K562 (cell line): ENCODE measurements around the gene CLIC5. TPM values are rescaled to one million over a fixed set of nuclear protein-coding genes. Genes with fewer than 3 reads are reported as not detected.

Experiments
- ATAC-seq: fragments of 200-7000 bp; cut with Tn5 transposase; 3 replicates; pipeline ENCODE4 v1.9.1; 2020; ENCODE audit warnings: moderate library complexity
- BruUV-seq: library from RNA; stranded (reverse); fragments of 400-500 nt; replicated peaks from 2 replicates; lab custom pipeline; 2021; lab: Mats Ljungman, UMichigan
- CTCF ChIA-PET: fragments of 300-600 bp; formaldehyde crosslinking; extraction: SDS; loops from one replicate; lab custom pipeline; 2021; ENCODE audit warnings: low intra/inter-chr PET ratio; lab: Yijun Ruan, JAX
- POLR2A ChIA-PET: fragments of 300-600, 350-650 bp; sonication (Branson Sonifier 250); formaldehyde crosslinking; extraction: SDS; loops from one replicate; lab custom pipeline; 2021; ENCODE audit warnings: antibody characterized with exemption, inconsistent platforms; lab: Yijun Ruan, JAX
- DNase-seq, 4 experiments: peaks; one replicate each; pipeline versions ENCODE4 v3.0.0 to v3.0.0-alpha.2; 2011 to 2018; ENCODE audit warnings: low spot score in 3 of 4, mixed read lengths in 3 of 4; ENCODE audit errors: extremely low read depth in 1 of 4
- FAIRE-seq: peaks from 2 replicates; lab custom pipeline; 2011; peaks lifted over from hg19 to GRCh38; lab: Jason Lieb, UNC
- H2AFZ ChIP-seq: 2 replicates; pipeline ENCODE4 v1.6.0; 2011; ENCODE audit warnings: low read depth, low read length, control low read depth, inconsistent platforms
- H3K27ac ChIP-seq: fragments of 200-600 bp; 3 replicates; pipeline ENCODE4 v1.8.0; 2011; ENCODE audit warnings: low read depth, mild to moderate bottlenecking, control low read depth, inconsistent platforms, low read length, moderate library complexity, mixed read lengths; ENCODE audit errors: extremely low read depth
- H3K27me3 ChIP-seq, 2 experiments: fragments of 300-600 bp in 1 of 2; 2 replicates in 1 of 2; 3 replicates in 1 of 2; pipeline versions ENCODE4 v1.6.0 to v1.8.0; 2011; ENCODE audit warnings: inconsistent platforms in 2 of 2, low read length in 2 of 2, mild to moderate bottlenecking in 1 of 2, mixed read lengths in 1 of 2, moderate library complexity in 1 of 2; ENCODE audit not compliant: control insufficient read depth in 2 of 2, insufficient read depth in 2 of 2
- H3K36me3 ChIP-seq: fragments of 300-600 bp; 3 replicates; pipeline ENCODE4 v1.8.0; 2011; ENCODE audit warnings: mild to moderate bottlenecking, low read length, inconsistent platforms; ENCODE audit not compliant: control insufficient read depth, insufficient read depth
- H3K4me1 ChIP-seq, 2 experiments: fragments of 200-600 bp in 1 of 2; replicated peaks in 1 of 2; 2 replicates in 1 of 2; 3 replicates in 1 of 2; pipeline versions ENCODE4 v1.5.1 to v1.8.0; 2011; ENCODE audit warnings: inconsistent platforms in 2 of 2, low read length in 2 of 2, mild to moderate bottlenecking in 1 of 2, mixed read lengths in 1 of 2, moderate library complexity in 1 of 2; ENCODE audit not compliant: control insufficient read depth in 2 of 2, insufficient read depth in 2 of 2
- H3K4me2 ChIP-seq: 2 replicates; pipeline ENCODE4 v1.6.1; 2011; ENCODE audit warnings: low read length, control low read depth, inconsistent platforms, mixed read lengths; ENCODE audit not compliant: insufficient read depth
- H3K4me3 ChIP-seq: fragments of 200-600 bp; sonication (generic), shearing (Covaris generic); 2 replicates; pipeline ENCODE4 v1.5.1; 2016; ENCODE audit warnings: control low read depth, inconsistent platforms
- H3K79me2 ChIP-seq: fragments of 200-600 bp; 3 replicates; pipeline ENCODE4 v1.8.0; 2011; ENCODE audit warnings: low read length, inconsistent platforms; ENCODE audit not compliant: control insufficient read depth, insufficient read depth
- H3K9ac ChIP-seq, 2 experiments: 2 replicates each; pipeline versions ENCODE4 v1.6.0 to v1.6.1; 2011; ENCODE audit warnings: low read depth in 2 of 2, low read length in 2 of 2, control low read depth in 1 of 2, inconsistent platforms in 1 of 2, mild to moderate bottlenecking in 1 of 2, mixed read lengths in 1 of 2; ENCODE audit not compliant: insufficient read depth in 1 of 2
- H3K9me1 ChIP-seq: one replicate; pipeline ENCODE4 v1.6.0; 2011; ENCODE audit warnings: inconsistent platforms, mild to moderate bottlenecking, low read length, moderate library complexity; ENCODE audit not compliant: control insufficient read depth, insufficient read depth
- H3K9me3 ChIP-seq: replicated peaks from 2 replicates; pipeline ENCODE4 v1.5.1; 2011; ENCODE audit warnings: low read depth, low read length, inconsistent platforms; ENCODE audit not compliant: control insufficient read depth, insufficient read depth
- H4K20me1 ChIP-seq: replicated peaks from 2 replicates; pipeline ENCODE4 v1.6.1; 2011; ENCODE audit warnings: low read length, inconsistent platforms, mixed read lengths; ENCODE audit not compliant: control insufficient read depth, insufficient read depth
- CLOCK ChIP-seq: fragments of 250-450 bp; sonication (Bioruptor Pico); IDR thresholded peaks from 2 replicates; pipeline ENCODE4 v1.4.0; 2020; ENCODE audit warnings: mild to moderate bottlenecking, moderate library complexity, borderline replicate concordance
- GTF2A2 ChIP-seq: IDR thresholded peaks from 2 replicates; pipeline ENCODE4 v1.6.1; 2016; ENCODE audit warnings: mild to moderate bottlenecking, missing genetic modification characterization, missing compliant biosample characterization
- HBP1 ChIP-seq: fragments of 450-650 bp; formaldehyde crosslinking; IDR thresholded peaks from 2 replicates; pipeline ENCODE4 v1.4.0; 2022; ENCODE audit warnings: missing genetic modification characterization
- HNRNPH1 ChIP-seq: fragments of 200-400 bp; formaldehyde crosslinking; optimal IDR thresholded peaks from 2 replicates; pipeline ENCODE3; 2017; ENCODE audit warnings: low read depth, mild to moderate bottlenecking, low read length, moderate library complexity
- NCOA4 ChIP-seq: fragments of 450-650 bp; IDR thresholded peaks from 2 replicates; pipeline ENCODE4 v1.6.1; 2018; ENCODE audit warnings: mild to moderate bottlenecking; ENCODE audit not compliant: partially characterized antibody
- SMAD4 ChIP-seq: fragments of 250-450 bp; sonication (Bioruptor Pico); conservative IDR thresholded peaks from 2 replicates; pipeline ENCODE4 v1.8.0; 2021; ENCODE audit warnings: inconsistent platforms, mild to moderate bottlenecking, moderate library complexity
- SMARCB1 ChIP-seq: IDR thresholded peaks from 2 replicates; pipeline ENCODE4 v1.6.1; 2011; ENCODE audit warnings: improper control_type of control experiment, low read depth; ENCODE audit not compliant: insufficient read length
- ZNF584 ChIP-seq: fragments of 200-800 bp; sonication (Bioruptor generic); IDR thresholded peaks from 2 replicates; pipeline ENCODE4 v1.6.1; 2016; ENCODE audit warnings: low read depth, mild to moderate bottlenecking, missing genetic modification characterization, missing compliant biosample characterization
- ZNF830 ChIP-seq: fragments of 250-450 bp; sonication (Bioruptor Pico); IDR thresholded peaks from 2 replicates; pipeline ENCODE4 v1.5.0; 2021; ENCODE audit warnings: mild to moderate bottlenecking
- WGBS: fragments of 100-300 bp; shearing (Covaris generic); methylation state at CpG from one replicate; pipeline ENCODE4 v1.1.6; 2016; ENCODE audit warnings: low coverage, mixed read lengths; ENCODE audit not compliant: insufficient coverage; ENCODE audit errors: missing lambda C conversion rate; 5-methylcytosine and 5-hydroxymethylcytosine counted together
- in situ Hi-C: fragments of 300-500 bp; cut with MboI; formaldehyde crosslinking; loops from 4 replicates; pipeline ENCODE4 v1.15.0; 2018; ENCODE audit warnings: inconsistent platforms, mixed read lengths
- intact Hi-C: fragments of 100-400 bp; cut with micrococcal nuclease; formaldehyde crosslinking; loops from 2 replicates; pipeline ENCODE4 v1.14.2; 2022
- polyA plus RNA-seq, 8 experiments: library from polyadenylated mRNA; depleted of rRNA in 4 of 8; stranded (reverse) in 5 of 8; unstranded in 3 of 8; fragments of >200 nt; fragmentation: Nextera tagmentation in 2 of 8; fragmentation: Illumina TruSeq in 1 of 8; extraction: Ambion mirVana in 2 of 8; extraction: Trizol in 1 of 8; gene quantifications; 2 replicates each; pipeline versions ENCODE4 v1.2.1 to v1.2.3, GENCODE V29; 2011 to 2014; ENCODE audit warnings: inconsistent platforms in 1 of 8, missing spikeins in 1 of 8
- total RNA-seq, 7 experiments: library from RNA; depleted of rRNA in 6 of 7; stranded (reverse); fragments of >200 nt in 6 of 7; fragmentation: Illumina TruSeq in 2 of 7; extraction: Trizol in 2 of 7; gene quantifications; 2 replicates each; pipeline versions ENCODE4 v1.2.1 to v1.2.3, GENCODE V29; 2011 to 2021; ENCODE audit warnings: low replicate concordance in 1 of 7
- TF ChIP-seq, protein P1 (sequence below): sonication (generic); formaldehyde crosslinking; IDR thresholded peaks from 2 replicates; pipeline ENCODE4 v1.9.0; 2022; ENCODE audit warnings: mild to moderate bottlenecking, missing genetic modification reagents

CLIC5 gene
- total and polyA plus RNA-seq, 9 of the 15 experiments (the other 6 are each of a cell fraction or from before 2014, with no cell fraction given) = 0.31 TPM; not detected in 8

- H2AFZ ChIP-seq = no peak overlapping the region
- no TSS peak for BruUV-seq
- H3K79me2 ChIP-seq = no peaks in the 10 kb centered on the region
- DNase-seq (no peak), FAIRE-seq (no peak), ATAC-seq (no peak)
- peaks cover 0 to 3% of the 10 kb centered on the region in 2 experiments; a peak in 1 of 5 replicates for H3K27me3 ChIP-seq
- H3K4me2 ChIP-seq = no peak overlapping the region
- ChIA-PET CTCF (no interaction called here), POLR2A (interaction anchor here (0.5 to 0.6 kb wide), 2 partner anchors 141 to 390 kb away, joined by 3 read pairs; no protein-coding TSS in a partner anchor)
- H3K9me3 ChIP-seq = no peaks in the 10 kb centered on the region
- 4% methylated on average over 5 of the region's 5 CpGs for WGBS
- H3K9me1 ChIP-seq = no peaks in the 10 kb centered on the region
- H3K9ac ChIP-seq = no peak overlapping the region
- H3K4me1 ChIP-seq = no peaks in the 10 kb centered on the region; a peak in 1 of 5 replicates
- in situ Hi-C loops = no loop called here
- no peaks in the 10 kb centered on the region for H3K36me3 ChIP-seq
- no peaks in the 10 kb centered on the region for H4K20me1 ChIP-seq
- intact Hi-C loops = no loop called here
- H3K4me3 ChIP-seq = no peak overlapping the region
- no peak overlapping the region for H3K27ac ChIP-seq
- TF ChIP-seq HBP1 = no peak
Observed at GRCh38 chr6:45880159-45880558, 135.5 kb downstream of the CLIC5 start.

GRCh38 chr6:45877970-45878590 lies 137.6 kb downstream of the CLIC5 start:
- no TSS peak for BruUV-seq
- no peak overlapping the region for H2AFZ ChIP-seq
- no peak overlapping the region for H3K4me3 ChIP-seq
- H3K79me2 ChIP-seq = no peaks in the 10 kb centered on the region
- no peaks in the 10 kb centered on the region for H3K9me3 ChIP-seq
- intact Hi-C loops = no loop called here
- in situ Hi-C loops = no loop called here
- no peaks in the 10 kb centered on the region for H3K4me1 ChIP-seq
- ATAC-seq (no peak), DNase-seq (no peak), FAIRE-seq (no peak)
- no peaks in the 10 kb centered on the region for H4K20me1 ChIP-seq
- WGBS = 0% methylated on average over 5 of the region's 5 CpGs
- no peak overlapping the region for H3K9ac ChIP-seq
- H3K9me1 ChIP-seq = no peaks in the 10 kb centered on the region
- H3K36me3 ChIP-seq = no peaks in the 10 kb centered on the region
- no peak overlapping the region for H3K27ac ChIP-seq
- H3K4me2 ChIP-seq = no peak overlapping the region
- ChIA-PET POLR2A (no interaction called here), CTCF (no interaction called here)
- peaks cover 0 to 3% of the 10 kb centered on the region in 2 experiments; a peak in 1 of 5 replicates for H3K27me3 ChIP-seq
- TF ChIP-seq ZNF584 = no peak
- no peak for TF ChIP-seq HNRNPH1
- TF ChIP-seq ZNF830 (CRISPR knock-in tag) = no peak
- no peak for TF ChIP-seq SMAD4 (CRISPR knock-in tag)
- no peak for TF ChIP-seq SMARCB1
- no peak for TF ChIP-seq CLOCK
- TF ChIP-seq NCOA4 = no peak
- TF ChIP-seq GTF2A2 (tag) = no peak
- TF ChIP-seq, protein P1, sequence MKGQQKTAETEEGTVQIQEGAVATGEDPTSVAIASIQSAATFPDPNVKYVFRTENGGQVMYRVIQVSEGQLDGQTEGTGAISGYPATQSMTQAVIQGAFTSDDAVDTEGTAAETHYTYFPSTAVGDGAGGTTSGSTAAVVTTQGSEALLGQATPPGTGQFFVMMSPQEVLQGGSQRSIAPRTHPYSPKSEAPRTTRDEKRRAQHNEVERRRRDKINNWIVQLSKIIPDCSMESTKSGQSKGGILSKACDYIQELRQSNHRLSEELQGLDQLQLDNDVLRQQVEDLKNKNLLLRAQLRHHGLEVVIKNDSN = no peak
